MM.1S (cell line): ENCODE measurements around the gene CSTPP1.

ENCODE experiments used
- DNase-seq: peaks from one replicate; pipeline ENCODE4 v3.0.0-alpha.2; 2015
- H2AFZ ChIP-seq: fragments of 300-600 bp; sonication (generic); 2 replicates; pipeline ENCODE4 v1.6.0; 2016; ENCODE audit warnings: antibody characterized with exemption, low read length
- H3F3A ChIP-seq: fragments of 300-600 bp; sonication (generic); 2 replicates; pipeline ENCODE4 v1.6.1; 2016; ENCODE audit warnings: mild to moderate bottlenecking, antibody characterized with exemption, low read length, moderate library complexity, mixed read lengths; ENCODE audit not compliant: insufficient read depth
- H3K27ac ChIP-seq: fragments of 300-600 bp; sonication (generic); 2 replicates; pipeline ENCODE4 v1.5.1; 2016; ENCODE audit warnings: mild to moderate bottlenecking, low read length
- H3K27me3 ChIP-seq: fragments of 300-600 bp; sonication (generic); replicated peaks from 2 replicates; pipeline ENCODE4 v1.6.0; 2016; ENCODE audit warnings: low read length; ENCODE audit not compliant: insufficient read depth
- H3K36me3 ChIP-seq: fragments of 300-600 bp; sonication (generic); replicated peaks from 2 replicates; pipeline ENCODE4 v1.6.1; 2016; ENCODE audit warnings: mild to moderate bottlenecking, low read length, mixed read lengths; ENCODE audit not compliant: insufficient read depth
- H3K4me1 ChIP-seq: fragments of 300-600 bp; sonication (generic); 2 replicates; pipeline ENCODE4 v1.6.1; 2016; ENCODE audit warnings: low read length, mixed read lengths
- H3K4me2 ChIP-seq: fragments of 300-600 bp; sonication (generic); 2 replicates; pipeline ENCODE4 v1.6.0; 2016; ENCODE audit warnings: low read depth, low read length
- H3K4me3 ChIP-seq: fragments of 300-600 bp; sonication (generic); 2 replicates; pipeline ENCODE4 v1.5.1; 2016; ENCODE audit warnings: low read length, mixed read lengths
- H3K79me2 ChIP-seq: fragments of 300-600 bp; sonication (generic); 2 replicates; pipeline ENCODE4 v1.6.1; 2016; ENCODE audit warnings: mixed run types, low read length, mixed read lengths
- H3K9ac ChIP-seq: fragments of 300-600 bp; sonication (generic); 2 replicates; pipeline ENCODE4 v1.6.1; 2016; ENCODE audit warnings: low read length, mixed read lengths
- H3K9me2 ChIP-seq: fragments of 300-600 bp; sonication (generic); replicated peaks from 2 replicates; pipeline ENCODE4 v1.6.1; 2016; ENCODE audit warnings: mild to moderate bottlenecking, low read length, mixed read lengths; ENCODE audit not compliant: insufficient read depth
- H3K9me3 ChIP-seq: fragments of 300-600 bp; sonication (generic); replicated peaks from 2 replicates; pipeline ENCODE4 v1.6.1; 2016; ENCODE audit warnings: mild to moderate bottlenecking, low read length, mixed read lengths; ENCODE audit not compliant: insufficient read depth
- H4K20me1 ChIP-seq: fragments of 300-600 bp; sonication (generic); 2 replicates; pipeline ENCODE4 v1.6.1; 2016; ENCODE audit warnings: mild to moderate bottlenecking, low read length, moderate library complexity, mixed read lengths; ENCODE audit not compliant: insufficient read depth
- CTCF ChIP-seq: fragments of 300-600 bp; sonication (generic); IDR thresholded peaks from 2 replicates; pipeline ENCODE4 v1.5.1; 2016; ENCODE audit warnings: antibody characterized with exemption, low read length, mixed read lengths
- EZH2 ChIP-seq: fragments of 300-600 bp; sonication (generic); optimal IDR thresholded peaks from 2 replicates; pipeline ENCODE3; 2017; ENCODE audit warnings: low read depth, mild to moderate bottlenecking, antibody characterized with exemption, low read length, mixed read lengths
- EZH2phosphoT487 ChIP-seq: fragments of 300-600 bp; sonication (generic); IDR thresholded peaks from 2 replicates; pipeline ENCODE4 v1.6.1; 2018; ENCODE audit warnings: antibody characterized with exemption, low read length

CSTPP1 gene

GRCh38 chr11:47010179-47010578, 73.6 kb downstream of the CSTPP1 start:
- no peaks in the 10 kb centered on the region for H3K27me3 ChIP-seq
- no peak overlapping the region for H3K4me2 ChIP-seq
- H3K27ac ChIP-seq = no peak overlapping the region
- no peak overlapping the region for H2AFZ ChIP-seq
- TF ChIP-seq CTCF (no peak), EZH2 (no peak)
- H3K79me2 ChIP-seq = no peaks in the 10 kb centered on the region
- no peaks in the 10 kb centered on the region for H3K9me2 ChIP-seq
- no peaks in the 10 kb centered on the region for H3F3A ChIP-seq
- H4K20me1 ChIP-seq = no peaks in the 10 kb centered on the region
- no peak overlapping the region for H3K4me3 ChIP-seq
- no peaks in the 10 kb centered on the region for H3K4me1 ChIP-seq
- H3K9me3 ChIP-seq = no peaks in the 10 kb centered on the region
- H3K9ac ChIP-seq = no peak overlapping the region
- no peak for DNase-seq
- no peaks in the 10 kb centered on the region for H3K36me3 ChIP-seq

GRCh38 chr11:47014097-47014496, 77.5 kb downstream of the CSTPP1 start:
- H3K9ac ChIP-seq = no peak overlapping the region
- no peak overlapping the region for H3K4me2 ChIP-seq
- H3K27ac ChIP-seq = no peak overlapping the region
- no peaks in the 10 kb centered on the region for H3K9me3 ChIP-seq
- H3K36me3 ChIP-seq = no peaks in the 10 kb centered on the region
- no peaks in the 10 kb centered on the region for H3K79me2 ChIP-seq
- H4K20me1 ChIP-seq = no peaks in the 10 kb centered on the region
- no peaks in the 10 kb centered on the region for H3F3A ChIP-seq
- no peak for TF ChIP-seq EZH2phosphoT487
- no peak for TF ChIP-seq CTCF
- TF ChIP-seq EZH2 = no peak
- DNase-seq = no peak
- H3K27me3 ChIP-seq = no peaks in the 10 kb centered on the region
- H3K4me3 ChIP-seq = no peak overlapping the region
- no peaks in the 10 kb centered on the region for H3K9me2 ChIP-seq
- H3K4me1 ChIP-seq = no peaks in the 10 kb centered on the region
- no peak overlapping the region for H2AFZ ChIP-seq

GRCh38 chr11:47018637-47019036, 82.1 kb downstream of the CSTPP1 start:
- Histone ChIP-seq H3K27ac (no peak overlapping the region), H2AFZ (no peak overlapping the region), H3K79me2 (no peaks in the 10 kb centered on the region), H3F3A (no peaks in the 10 kb centered on the region), H3K9me3 (no peaks in the 10 kb centered on the region), H3K36me3 (no peaks in the 10 kb centered on the region), H3K4me2 (no peak overlapping the region), H3K9me2 (no peaks in the 10 kb centered on the region), H3K9ac (no peak overlapping the region), H3K27me3 (no peaks in the 10 kb centered on the region), H3K4me3 (no peak overlapping the region), H4K20me1 (no peaks in the 10 kb centered on the region), H3K4me1 (no peaks in the 10 kb centered on the region)
- no peak for DNase-seq
- TF ChIP-seq EZH2phosphoT487 (no peak), EZH2 (no peak), CTCF (no peak)
